Peyer's patch (tissue), 4 donors: ENCODE results near the gene EPS8.

Source experiments
- POLR2A ChIP-seq, 2 donors: fragments of 450-650 bp; IDR thresholded peaks; one replicate each; pipeline ENCODE4 v1.5.1; 2017; ENCODE audit warnings: antibody characterized with exemption in 2 of 2, mild to moderate bottlenecking in 2 of 2, moderate library complexity in 2 of 2
- TF ChIP-seq, protein P1 (sequence below), 6 experiments: fragments of 450-650 bp in 4 of 6; fragments of 200-600 bp in 2 of 6; sonication (generic) in 1 of 6; IDR thresholded peaks; one replicate each; pipeline ENCODE4 v1.5.1; 2017 to 2019; ENCODE audit warnings: antibody characterized with exemption in 6 of 6, mild to moderate bottlenecking in 3 of 6, moderate library complexity in 1 of 6

DNA sequence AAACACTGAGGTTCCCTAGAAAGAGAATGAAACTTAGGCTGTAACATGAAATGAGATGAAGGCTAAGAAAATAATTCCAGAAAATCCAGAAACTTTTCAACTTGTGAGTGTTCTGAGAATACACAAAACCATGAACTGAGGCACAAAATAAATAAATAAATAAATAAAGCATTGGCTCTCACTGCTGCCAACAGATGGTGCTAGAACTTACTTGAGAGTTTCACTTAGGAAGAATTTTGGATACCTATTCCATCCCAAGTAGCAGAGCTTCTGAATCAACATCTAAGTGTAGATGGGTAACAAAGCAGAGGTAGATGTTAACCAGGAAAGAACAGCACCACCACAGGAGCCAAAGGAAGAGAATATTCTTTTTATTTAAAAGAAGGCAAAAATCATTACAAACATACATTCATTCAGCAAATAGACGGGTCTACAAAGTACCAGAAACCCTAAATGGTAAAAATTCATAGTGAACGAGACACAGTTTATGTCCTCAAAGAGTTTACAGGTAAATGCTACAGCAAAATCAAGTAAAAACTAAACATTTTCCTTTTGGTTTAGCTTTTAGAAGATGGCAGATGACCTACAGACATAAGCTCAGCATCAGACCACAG lies 16.7 kb downstream of the EPS8 start:
- TF ChIP-seq, protein P1, sequence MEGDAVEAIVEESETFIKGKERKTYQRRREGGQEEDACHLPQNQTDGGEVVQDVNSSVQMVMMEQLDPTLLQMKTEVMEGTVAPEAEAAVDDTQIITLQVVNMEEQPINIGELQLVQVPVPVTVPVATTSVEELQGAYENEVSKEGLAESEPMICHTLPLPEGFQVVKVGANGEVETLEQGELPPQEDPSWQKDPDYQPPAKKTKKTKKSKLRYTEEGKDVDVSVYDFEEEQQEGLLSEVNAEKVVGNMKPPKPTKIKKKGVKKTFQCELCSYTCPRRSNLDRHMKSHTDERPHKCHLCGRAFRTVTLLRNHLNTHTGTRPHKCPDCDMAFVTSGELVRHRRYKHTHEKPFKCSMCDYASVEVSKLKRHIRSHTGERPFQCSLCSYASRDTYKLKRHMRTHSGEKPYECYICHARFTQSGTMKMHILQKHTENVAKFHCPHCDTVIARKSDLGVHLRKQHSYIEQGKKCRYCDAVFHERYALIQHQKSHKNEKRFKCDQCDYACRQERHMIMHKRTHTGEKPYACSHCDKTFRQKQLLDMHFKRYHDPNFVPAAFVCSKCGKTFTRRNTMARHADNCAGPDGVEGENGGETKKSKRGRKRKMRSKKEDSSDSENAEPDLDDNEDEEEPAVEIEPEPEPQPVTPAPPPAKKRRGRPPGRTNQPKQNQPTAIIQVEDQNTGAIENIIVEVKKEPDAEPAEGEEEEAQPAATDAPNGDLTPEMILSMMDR (IDR thresholded peaks at IDR 0.05), result peak in 5 of 6 experiments; percentile 5 to 46 (median 39)
- no peak for TF ChIP-seq POLR2A (IDR thresholded peaks at IDR 0.05)
